HG03045 (cell line): ENCODE results near the gene SCO2.
"Not testable (repeated sequence)": the region's sequence is repeated elsewhere in the genome, so short reads cannot be mapped to it uniquely, and the experiment has no call there.

Source experiments
- ATAC-seq: cut with Tn5 transposase; IDR thresholded peaks from one replicate; pipeline ENCODE4 v1.9.1; 2021; ENCODE audit warnings: mild to moderate bottlenecking, moderate library complexity; ENCODE audit not compliant: unreplicated experiment

Gene SCO2

DNA sequence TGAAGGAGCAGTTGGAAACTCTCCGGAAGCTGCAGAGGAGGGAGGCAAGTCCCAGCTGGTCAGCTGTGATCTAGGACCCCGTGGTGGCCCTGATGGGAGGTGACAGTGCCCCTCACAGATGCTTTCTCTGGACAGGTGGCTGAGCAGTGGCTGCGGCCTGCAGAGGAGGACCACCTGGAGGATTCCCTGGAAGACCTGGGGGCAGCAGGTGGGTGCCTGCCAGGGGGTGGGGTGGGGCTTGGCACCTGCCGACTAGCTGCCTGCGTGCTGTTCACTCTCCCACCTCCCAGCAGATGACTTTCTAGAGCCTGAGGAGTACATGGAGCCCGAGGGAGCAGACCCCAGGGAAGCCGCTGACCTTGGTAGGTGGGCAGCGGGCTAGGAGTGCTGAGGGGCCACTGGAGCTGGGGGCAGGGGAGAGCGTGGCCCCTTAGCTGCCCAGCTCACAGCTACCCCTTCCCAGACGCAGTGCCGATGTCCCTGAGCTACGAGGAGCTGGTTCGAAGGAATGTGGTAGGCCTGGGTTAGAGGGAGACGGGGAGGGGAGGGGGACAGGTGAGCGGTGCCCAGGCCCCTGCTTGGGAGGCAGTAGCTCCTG is 3.1 kb downstream of the SCO2 start:
- ATAC-seq = no peak

DNA sequence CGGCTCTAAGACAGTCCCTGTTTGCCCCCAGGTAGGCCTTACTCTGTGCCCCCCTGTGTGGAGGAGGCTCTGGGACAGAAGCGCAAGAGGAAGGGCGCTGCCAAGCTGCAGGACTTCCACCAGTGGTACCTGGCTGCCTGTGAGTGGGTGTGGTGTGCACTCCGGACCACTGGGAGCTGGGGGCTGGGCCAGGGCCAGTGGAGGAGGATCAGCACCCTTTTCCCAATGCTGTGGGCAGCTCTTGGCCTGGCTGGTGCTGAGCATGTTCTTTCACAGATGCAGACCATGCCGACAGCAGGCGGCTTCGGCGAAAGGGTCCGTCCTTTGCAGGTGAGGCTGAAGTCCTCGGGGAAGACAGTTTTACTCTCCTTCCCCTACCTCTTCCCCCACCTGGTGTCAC is 3.7 kb downstream of the SCO2 start:
- ATAC-seq = no peak

- ATAC-seq = no peak
These were observed 4.5 kb downstream of the SCO2 start for GRCh38 chr22:50520826-50521453.

DNA sequence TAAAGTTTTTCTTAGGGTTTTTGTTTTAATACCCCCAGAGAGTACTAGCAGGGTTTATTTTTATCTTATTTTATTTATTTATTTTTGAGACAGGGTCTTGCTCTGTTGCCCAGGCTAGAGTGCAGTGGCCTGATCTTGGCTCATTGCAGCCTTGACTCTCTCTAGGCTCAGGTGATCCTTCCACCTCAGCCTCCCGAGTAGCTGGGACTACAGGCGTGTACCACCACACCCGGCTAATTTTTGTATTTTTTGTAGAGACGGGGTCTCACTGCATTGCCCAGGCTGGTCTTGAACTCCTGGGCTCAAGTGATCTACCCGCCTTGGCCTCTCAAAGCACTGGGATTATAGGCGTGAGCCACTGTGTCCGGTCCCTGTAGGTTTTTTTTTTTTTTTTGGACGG is 5.2 kb downstream of the SCO2 start:
- not testable (repeated sequence) for ATAC-seq

DNA sequence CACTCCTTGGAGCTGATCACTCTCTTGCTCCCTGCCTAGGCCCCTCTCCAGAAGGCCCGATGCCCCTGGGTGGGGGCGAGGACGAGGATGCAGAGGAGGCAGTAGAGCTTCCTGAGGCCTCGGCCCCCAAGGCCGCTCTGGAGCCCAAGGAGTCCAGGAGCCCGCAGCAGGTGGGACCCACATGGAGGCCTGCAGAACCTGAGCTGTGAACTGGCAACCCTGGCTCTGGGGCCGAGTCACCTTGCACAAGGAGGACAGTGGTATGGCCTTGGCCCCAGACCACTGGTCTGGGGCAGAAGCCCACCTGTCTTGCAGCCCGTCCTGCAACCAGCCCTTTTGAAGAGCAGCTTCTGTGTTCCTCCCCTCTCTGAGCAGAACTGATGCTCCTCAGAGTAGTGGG is 6.2 kb downstream of the SCO2 start:
- no peak for ATAC-seq

- ATAC-seq = no peak
These were observed 6.8 kb downstream of the SCO2 start for GRCh38 chr22:50518606-50519005.

- no peak for ATAC-seq
These were observed 7.7 kb downstream of the SCO2 start for GRCh38 chr22:50517495-50518260.

GRCh38 chr22:50516891-50517290 is 8.5 kb downstream of the SCO2 start:
- ATAC-seq = no peak

- no peak for ATAC-seq
These were observed 9.3 kb downstream of the SCO2 start for GRCh38 chr22:50516068-50516467.

DNA sequence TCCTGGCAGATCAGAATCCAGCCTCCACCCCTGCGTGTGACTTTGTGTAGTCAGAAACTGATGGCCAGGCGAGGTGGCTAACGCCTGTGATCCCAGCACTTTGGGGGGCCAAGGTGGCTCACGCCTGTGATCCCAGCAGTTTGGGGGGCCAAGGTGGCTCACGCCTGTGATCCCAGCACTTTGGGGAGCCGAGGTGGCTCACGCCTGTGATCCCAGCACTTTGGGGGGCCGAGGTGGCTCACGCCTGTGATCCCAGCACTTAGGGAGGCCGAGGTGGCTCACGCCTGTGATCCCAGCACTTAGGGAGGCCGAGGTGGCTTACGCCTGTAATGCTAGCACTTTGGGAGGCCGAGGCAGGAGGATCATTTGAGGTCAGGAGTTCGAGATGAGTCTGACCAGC is 12.2 kb downstream of the SCO2 start:
- no peak for ATAC-seq

- no peak for ATAC-seq
These were observed 16.5 kb downstream of the SCO2 start for GRCh38 chr22:50508897-50509296.

- peak; percentile 62 for ATAC-seq
These were observed 17.2 kb downstream of the SCO2 start, which contains the start of gene NCAPH2 for GRCh38 chr22:50507991-50508884. Gene NCAPH2, plus strand, starts transcription at chr22:50508224. Its CDS starts 114 bp downstream, at chr22:50508338.

DNA sequence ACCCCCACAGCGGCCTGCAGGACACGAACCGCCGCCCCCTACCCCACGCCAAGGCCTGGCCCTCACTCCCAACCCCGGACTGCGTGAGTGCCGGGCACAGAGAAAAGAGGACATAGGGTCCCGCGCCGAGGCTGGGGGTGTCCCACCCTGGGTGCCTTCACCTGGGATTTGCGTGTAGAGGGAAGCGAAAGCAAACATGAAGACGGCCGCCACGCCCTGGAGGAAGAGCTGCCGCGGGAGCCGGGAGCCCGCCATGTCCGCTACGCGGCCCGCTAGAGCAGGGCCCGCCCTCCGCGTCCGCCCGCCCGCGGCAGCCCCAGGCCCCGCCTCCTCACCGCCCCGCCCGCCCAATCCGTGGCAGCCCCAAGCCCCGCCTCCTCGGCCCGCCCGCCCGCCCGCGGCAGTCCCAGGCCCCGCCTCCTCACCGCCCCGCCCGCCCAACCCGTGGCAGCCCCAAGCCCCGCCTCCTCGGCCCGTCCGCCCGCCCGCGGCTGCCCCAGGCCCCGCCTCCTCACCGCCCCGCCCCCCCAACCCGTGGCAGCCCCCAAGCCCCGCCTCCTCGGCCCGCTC is 17.9 kb downstream of the SCO2 start, which contains the start of gene LMF2:
Gene LMF2 (minus strand): TSS at position 282 of the 570 bp plus-strand sequence. CDS start 27 bp downstream, at position 255.
- ATAC-seq = peak; percentile 44

- peak; percentile 4 for ATAC-seq
These were observed 18.6 kb downstream of the SCO2 start for GRCh38 chr22:50506611-50507420.

- ATAC-seq = no peak
These were observed 19.4 kb downstream of the SCO2 start for GRCh38 chr22:50505776-50506610.

- ATAC-seq = no peak
These were observed 20.1 kb downstream of the SCO2 start for GRCh38 chr22:50505276-50505775.

- no peak for ATAC-seq
These were observed 20.8 kb downstream of the SCO2 start for GRCh38 chr22:50504369-50505211.
